ENCODE measurements around the gene ALDH8A1. TPM values are rescaled to one million over a fixed set of nuclear protein-coding genes. Genes with fewer than 3 reads are reported as not detected.
A peak's percentile ranks its signal among the peaks of the same experiment; 100 is the strongest.

Gene ALDH8A1
- total RNA-seq, 1 donor from 2014 or later: 0.86 TPM

DNA sequence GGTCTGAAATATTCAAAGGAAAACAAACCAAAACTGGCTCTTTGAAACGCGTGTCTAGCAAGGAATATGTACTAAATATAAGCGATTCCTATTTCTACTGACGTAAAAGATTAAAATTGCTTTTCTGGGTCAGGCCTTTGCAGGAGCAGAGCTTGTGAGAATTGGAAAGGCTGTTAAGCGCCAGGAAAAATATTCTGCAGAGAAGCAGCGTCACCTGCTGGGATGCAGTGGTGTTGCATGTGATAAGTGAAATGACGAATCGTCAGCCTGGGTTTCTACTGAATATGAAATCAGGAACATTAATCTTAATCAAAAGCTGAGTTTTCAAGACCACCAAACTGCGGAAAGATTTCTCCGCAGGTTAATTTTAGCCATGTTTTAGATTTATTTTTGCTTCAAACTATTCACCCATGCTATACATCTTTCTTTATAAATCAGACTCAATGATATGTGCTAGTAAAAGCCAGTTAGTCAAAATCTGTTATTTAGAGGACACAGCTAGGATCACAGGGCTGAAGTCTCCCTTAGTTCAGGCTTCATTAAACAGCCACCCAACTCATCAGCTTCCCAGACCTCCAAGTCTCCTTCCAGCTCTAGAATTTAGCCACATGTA is 67.4 kb downstream of the ALDH8A1 start:
- Histone ChIP-seq H3K27me3 (ENCODE audit: low read depth) (peaks cover 5% of the 10 kb centered on the region), H3K4me1 (no peaks in the 10 kb centered on the region), H3K9me3 (no peaks in the 10 kb centered on the region), H3K36me3 (no peaks in the 10 kb centered on the region), H3K4me3 (no peak overlapping the region), H3K27ac (no peak overlapping the region)
- intact Hi-C loops (cut with DNase I): no loop called here
- TF ChIP-seq CTCF (IDR thresholded peaks at IDR 0.05): peak; percentile 92
- ATAC-seq: peak; percentile 64 to 85
- peak; percentile 56 for DNase-seq

GRCh38 chr6:134880487-134881190 is 69.3 kb downstream of the ALDH8A1 start:
- intact Hi-C loops (cut with DNase I): no loop called here

GRCh38 chr6:134878136-134878535 is 71.8 kb downstream of the ALDH8A1 start:
- H3K9me3 ChIP-seq: no peaks in the 10 kb centered on the region
- no peak for ATAC-seq

More at GRCh38 chr6:134880487-134881190, 69.3 kb downstream of the ALDH8A1 start:
- no peak overlapping the region for H3K4me3 ChIP-seq
- ATAC-seq (no peak), DNase-seq (no peak)
- H3K36me3 ChIP-seq: no peaks in the 10 kb centered on the region
- TF ChIP-seq CTCF (IDR thresholded peaks at IDR 0.05): no peak
- H3K27ac ChIP-seq: no peak overlapping the region
- no peaks in the 10 kb centered on the region for H3K9me3 ChIP-seq
- peaks cover 5% of the 10 kb centered on the region for H3K27me3 ChIP-seq (ENCODE audit: low read depth)
- H3K4me1 ChIP-seq: no peaks in the 10 kb centered on the region

GRCh38 chr6:134875367-134875766 is 74.5 kb downstream of the ALDH8A1 start:
- H3K36me3 ChIP-seq: no peaks in the 10 kb centered on the region
- ATAC-seq (no peak), DNase-seq (no peak)
- intact Hi-C loops (cut with DNase I): no loop called here
- H3K27me3 ChIP-seq (ENCODE audit: low read depth): no peaks in the 10 kb centered on the region
- H3K27ac ChIP-seq: no peak overlapping the region
- H3K9me3 ChIP-seq: no peaks in the 10 kb centered on the region
- H3K4me3 ChIP-seq: no peak overlapping the region
- no peak for TF ChIP-seq CTCF (IDR thresholded peaks at IDR 0.05)
- H3K4me1 ChIP-seq: no peaks in the 10 kb centered on the region

More at GRCh38 chr6:134878136-134878535, 71.8 kb downstream of the ALDH8A1 start:
- no peak for DNase-seq
- intact Hi-C loops (cut with DNase I): no loop called here
- Histone ChIP-seq H3K4me3 (no peak overlapping the region), H3K27me3 (ENCODE audit: low read depth) (no peaks in the 10 kb centered on the region), H3K4me1 (no peaks in the 10 kb centered on the region), H3K36me3 (no peaks in the 10 kb centered on the region), H3K27ac (no peak overlapping the region)
- TF ChIP-seq CTCF (IDR thresholded peaks at IDR 0.05): no peak

- intact Hi-C loops (cut with DNase I): no loop called here
- Histone ChIP-seq H3K27me3 (ENCODE audit: low read depth) (no peaks in the 10 kb centered on the region), H3K36me3 (no peaks in the 10 kb centered on the region), H3K4me3 (no peak overlapping the region), H3K9me3 (no peaks in the 10 kb centered on the region), H3K4me1 (no peaks in the 10 kb centered on the region), H3K27ac (no peak overlapping the region)
- ATAC-seq (no peak), DNase-seq (no peak)
- no peak for TF ChIP-seq CTCF (IDR thresholded peaks at IDR 0.05)
These were observed 76.2 kb downstream of the ALDH8A1 start for GRCh38 chr6:134873500-134874388.
